HepG2 (cell line): ENCODE results near the gene GLB1L. TPM values are rescaled to one million over a fixed set of nuclear protein-coding genes. Genes with fewer than 3 reads are reported as not detected.

Experiments
- ATAC-seq: fragments of 200-7000 bp; cut with Tn5 transposase; 3 replicates; pipeline ENCODE4 v1.9.1; 2020; ENCODE audit warnings: mild to moderate bottlenecking, moderate library complexity
- BruUV-seq: library from RNA; stranded (reverse); fragments of 400-500 nt; replicated peaks from 2 replicates; lab custom pipeline; 2021; lab: Mats Ljungman, UMichigan
- CTCF ChIA-PET: fragments of 300-600 bp; formaldehyde crosslinking; extraction: SDS; loops from one replicate; lab custom pipeline; 2021; ENCODE audit warnings: low total read pairs, inconsistent platforms, low intra/inter-chr PET ratio; lab: Yijun Ruan, JAX
- POLR2A ChIA-PET: fragments of 350-600 bp; sonication (Branson Sonifier 250); formaldehyde crosslinking; loops from one replicate; lab custom pipeline; 2020; ENCODE audit warnings: antibody characterized with exemption, inconsistent platforms; lab: Yijun Ruan, JAX
- DNase-seq: peaks from one replicate; pipeline ENCODE4 v3.0.0-alpha.2; 2015; ENCODE audit warnings: low spot score
- FAIRE-seq: peaks from 3 replicates; lab custom pipeline; 2011; peaks lifted over from hg19 to GRCh38; lab: Jason Lieb, UNC
- H2AFZ ChIP-seq: one replicate; pipeline ENCODE4 v1.6.1; 2011; ENCODE audit warnings: low read length, inconsistent platforms
- H3K27ac ChIP-seq: fragments of 300-600 bp; 3 replicates; pipeline ENCODE4 v1.8.0; 2011; ENCODE audit warnings: mixed run types, mild to moderate bottlenecking, mixed read lengths, low read length, inconsistent platforms; ENCODE audit not compliant: insufficient read depth; ENCODE audit errors: extremely low read length
- H3K27me3 ChIP-seq, 2 experiments: fragments of 200-600 bp in 1 of 2; 2 replicates in 1 of 2; 3 replicates in 1 of 2; pipeline versions ENCODE4 v1.6.0 to v1.8.0; 2011; ENCODE audit warnings: low read length in 2 of 2, mild to moderate bottlenecking in 2 of 2, moderate library complexity in 2 of 2, inconsistent platforms in 1 of 2; ENCODE audit not compliant: insufficient read depth in 2 of 2, control insufficient read depth in 1 of 2
- H3K36me3 ChIP-seq, 2 experiments: fragments of 200-600 bp in 1 of 2; replicated peaks in 1 of 2; 2 replicates in 1 of 2; 3 replicates in 1 of 2; pipeline versions ENCODE4 v1.5.1 to v1.8.0; 2011; ENCODE audit warnings: low read length in 2 of 2, inconsistent platforms in 1 of 2; ENCODE audit not compliant: insufficient read depth in 2 of 2, control insufficient read depth in 1 of 2
- H3K4me1 ChIP-seq: 2 replicates; pipeline ENCODE4 v1.5.1; 2012; ENCODE audit warnings: low read length, inconsistent platforms; ENCODE audit not compliant: insufficient read depth
- H3K4me2 ChIP-seq: 2 replicates; pipeline ENCODE4 v1.6.0; 2011; ENCODE audit warnings: low read depth, low read length, inconsistent platforms
- H3K4me3 ChIP-seq, 3 experiments: fragments of 200-600 bp in 1 of 3; sonication (generic), shearing (Covaris generic) in 1 of 3; replicated peaks in 1 of 3; 2 replicates each; pipeline ENCODE4 v1.5.1; 2011 to 2016; ENCODE audit warnings: low read length in 3 of 3, inconsistent platforms in 2 of 3, low read depth in 2 of 3, mild to moderate bottlenecking in 2 of 3, control low read depth in 1 of 3, mixed read lengths in 1 of 3; ENCODE audit not compliant: insufficient read depth in 1 of 3
- H3K79me2 ChIP-seq: one replicate; pipeline ENCODE4 v1.6.1; 2011; ENCODE audit warnings: low read length, inconsistent platforms; ENCODE audit not compliant: insufficient read depth
- H3K9ac ChIP-seq: 2 replicates; pipeline ENCODE4 v1.6.0; 2011; ENCODE audit warnings: mild to moderate bottlenecking, low read depth, low read length, inconsistent platforms; ENCODE audit not compliant: insufficient read depth
- H3K9me3 ChIP-seq: 2 replicates; pipeline ENCODE4 v1.5.1; 2012; ENCODE audit warnings: mild to moderate bottlenecking, low read length
- H4K20me1 ChIP-seq: 2 replicates; pipeline ENCODE4 v1.6.0; 2011; ENCODE audit warnings: inconsistent platforms, mild to moderate bottlenecking, low read length, moderate library complexity; ENCODE audit not compliant: insufficient read depth
- ATF7 ChIP-seq, 2 experiments: fragments of 450-650 bp in 1 of 2; sonication (generic) in 1 of 2; formaldehyde crosslinking in 1 of 2; IDR thresholded peaks; 2 replicates each; pipeline versions ENCODE4 v1.4.0 to v1.6.1; 2016 to 2020; ENCODE audit warnings: antibody characterized with exemption in 1 of 2, mild to moderate bottlenecking in 1 of 2, missing genetic modification reagents in 1 of 2
- CREM ChIP-seq, 2 experiments: sonication (generic) in 1 of 2; formaldehyde crosslinking in 1 of 2; IDR thresholded peaks; 2 replicates each; pipeline versions ENCODE4 v1.4.0 to v1.6.1; 2016 to 2020; ENCODE audit warnings: antibody characterized with exemption in 1 of 2, mild to moderate bottlenecking in 1 of 2, missing genetic modification reagents in 1 of 2
- ELF1 ChIP-seq: sonication (generic); formaldehyde crosslinking; IDR thresholded peaks from 2 replicates; pipeline ENCODE4 v1.4.0; 2020; ENCODE audit warnings: missing genetic modification reagents
- FOXA1 ChIP-seq, 2 experiments: fragments of 450-650 bp in 1 of 2; sonication (generic) in 1 of 2; formaldehyde crosslinking in 1 of 2; IDR thresholded peaks; 2 replicates each; pipeline versions ENCODE4 v1.4.0 to v1.6.1; 2016 to 2020; ENCODE audit warnings: missing genetic modification reagents in 1 of 2
- GATA4 ChIP-seq: sonication (generic); IDR thresholded peaks from 2 replicates; pipeline ENCODE4 v1.6.1; 2016; ENCODE audit warnings: antibody characterized with exemption, low read depth, borderline replicate concordance
- GATAD1 ChIP-seq: IDR thresholded peaks from 2 replicates; pipeline ENCODE4 v1.6.1; 2016; ENCODE audit warnings: missing genetic modification reagents, missing compliant biosample characterization
- KDM2A ChIP-seq: sonication (generic); formaldehyde crosslinking; IDR thresholded peaks from 2 replicates; pipeline ENCODE4 v1.4.0; 2020; ENCODE audit warnings: low read depth, missing genetic modification reagents, borderline replicate concordance
- MAFF ChIP-seq: IDR thresholded peaks from 2 replicates; pipeline ENCODE4 v1.6.1; 2011; ENCODE audit warnings: low read depth, low read length, improper control_type of control experiment
- NCOA5 ChIP-seq: sonication (generic); formaldehyde crosslinking; IDR thresholded peaks from 2 replicates; pipeline ENCODE4 v1.4.0; 2020; ENCODE audit warnings: missing genetic modification reagents
- PHB2 ChIP-seq: fragments of 450-650 bp; IDR thresholded peaks from 2 replicates; pipeline ENCODE4 v1.6.1; 2018; ENCODE audit not compliant: partially characterized antibody
- POLR2AphosphoS2 ChIP-seq: IDR thresholded peaks from 2 replicates; pipeline ENCODE4 v1.6.1; 2011; ENCODE audit warnings: low read depth, low read length, improper control_type of control experiment
- PTBP1 ChIP-seq: fragments of 200-400 bp; formaldehyde crosslinking; IDR thresholded peaks from 2 replicates; pipeline ENCODE4 v1.6.1; 2018; ENCODE audit warnings: low read length, low read depth; ENCODE audit not compliant: poor library complexity, severe bottlenecking
- SALL2 ChIP-seq: sonication (generic); formaldehyde crosslinking; IDR thresholded peaks from 2 replicates; pipeline ENCODE4 v1.8.1; 2023; ENCODE audit warnings: mild to moderate bottlenecking, missing genetic modification reagents, inconsistent platforms
- ZMYM2 ChIP-seq: sonication (generic); formaldehyde crosslinking; IDR thresholded peaks from 2 replicates; pipeline ENCODE4 v1.8.0; 2022; ENCODE audit warnings: mild to moderate bottlenecking, missing genetic modification reagents
- ZNF343 ChIP-seq: sonication (generic); formaldehyde crosslinking; IDR thresholded peaks from 2 replicates; pipeline ENCODE4 v1.4.0; 2020; ENCODE audit warnings: mild to moderate bottlenecking, missing genetic modification reagents
- ZNF572 ChIP-seq: sonication (generic); formaldehyde crosslinking; IDR thresholded peaks from 2 replicates; pipeline ENCODE4 v1.5.1; 2020; ENCODE audit warnings: mild to moderate bottlenecking, missing genetic modification reagents
- WGBS: methylation state at CpG from one replicate; pipeline ENCODE4 v1.1.6; 2017; ENCODE audit warnings: low lambda C conversion rate; 5-methylcytosine and 5-hydroxymethylcytosine counted together
- in situ Hi-C: cut with HindIII; loops from 2 replicates; pipeline ENCODE4 v1.10.0; 2017; ENCODE audit warnings: low pct_unique_long_range_greater_than_20kb; ENCODE audit not compliant: extremely low pct_ligation_motif_present
- intact Hi-C: fragments of 100-400 bp; cut with micrococcal nuclease; formaldehyde crosslinking; loops from one replicate; pipeline ENCODE4 v1.10.0; 2022; ENCODE audit not compliant: unreplicated experiment
- polyA plus RNA-seq, 8 experiments: library from polyadenylated mRNA; depleted of rRNA in 3 of 8; stranded (reverse) in 7 of 8; unstranded in 1 of 8; fragments of >200 nt; fragmentation: Illumina TruSeq in 4 of 8; extraction: Trizol in 4 of 8; gene quantifications; 2 replicates each; pipeline versions ENCODE4 v1.2.1 to v1.2.3, GENCODE V29; 2011 to 2016; ENCODE audit warnings: low read depth in 4 of 8, missing spikeins in 1 of 8, mixed read lengths in 1 of 8; ENCODE audit not compliant: insufficient read depth in 1 of 8
- total RNA-seq, 5 experiments: library from RNA; depleted of rRNA; stranded (reverse); fragments of >200 nt; fragmentation: Illumina TruSeq; extraction: Trizol; gene quantifications; 2 replicates each; pipeline ENCODE4 v1.2.3, GENCODE V29; 2016; ENCODE audit warnings: low read depth in 1 of 5
- TF ChIP-seq, protein P1 (sequence below): IDR thresholded peaks from 2 replicates; pipeline ENCODE4 v1.6.1; 2016; ENCODE audit warnings: control low read depth
- TF ChIP-seq, protein P2 (sequence below): sonication (generic); formaldehyde crosslinking; IDR thresholded peaks from 2 replicates; pipeline ENCODE4 v1.5.0; 2020; ENCODE audit warnings: mild to moderate bottlenecking, missing genetic modification reagents, moderate library complexity
- TF ChIP-seq, protein P3 (sequence below): sonication (generic); formaldehyde crosslinking; IDR thresholded peaks from 2 replicates; pipeline ENCODE4 v1.9.0; 2022; ENCODE audit warnings: missing genetic modification reagents, mild to moderate bottlenecking, borderline replicate concordance

Gene GLB1L
- total and polyA plus RNA-seq, 2 of the 13 experiments (the other 11 are each of a cell fraction or from before 2014, with no cell fraction given) = 6.8 to 7.3 TPM

DNA sequence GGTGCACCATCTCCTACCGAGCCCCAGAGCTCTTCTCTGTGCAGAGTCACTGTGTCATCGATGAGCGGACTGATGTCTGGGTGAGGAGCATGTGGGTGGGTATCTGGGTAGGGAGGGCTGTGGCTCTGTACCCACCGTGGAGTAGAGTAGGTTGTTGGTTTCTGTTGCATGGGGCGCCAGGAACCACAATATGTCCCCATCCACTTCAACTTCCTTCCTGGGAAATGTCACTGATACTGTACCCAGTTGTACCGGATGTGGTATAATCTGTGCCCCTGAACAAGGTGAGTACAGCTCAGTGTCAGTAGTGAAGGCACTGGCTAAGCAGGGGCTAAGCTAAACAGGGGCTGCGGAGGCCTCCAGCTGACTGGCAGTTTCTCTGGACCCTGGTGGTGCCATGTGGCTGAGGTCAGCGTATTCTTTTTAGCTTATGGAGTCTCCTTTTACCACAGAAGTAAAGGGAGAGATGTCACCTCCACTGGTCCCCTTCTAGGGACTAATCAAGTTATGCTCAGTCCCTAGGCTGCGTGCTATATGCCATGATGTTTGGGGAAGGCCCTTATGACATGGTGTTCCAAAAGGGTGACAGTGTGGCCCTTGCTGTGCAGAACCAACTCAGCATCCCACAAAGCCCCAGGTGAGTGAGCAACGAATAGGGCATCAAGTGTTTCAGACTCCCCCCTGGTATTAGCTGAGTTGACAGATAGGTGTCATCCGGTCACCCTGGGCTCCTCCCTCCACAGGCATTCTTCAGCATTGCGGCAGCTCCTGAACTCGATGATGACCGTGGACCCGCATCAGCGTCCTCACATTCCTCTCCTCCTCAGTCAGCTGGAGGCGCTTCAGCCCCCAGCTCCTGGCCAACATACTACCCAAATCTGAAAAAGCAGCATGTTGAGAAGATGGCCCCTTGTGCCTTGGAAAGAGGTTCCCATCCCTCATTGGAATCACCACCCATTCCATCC lies 2.7 kb upstream of the GLB1L start:
- Histone ChIP-seq H3K27ac (peak overlapping the region; percentile 91), H3K27me3 (peaks cover 0 to 2% of the 10 kb centered on the region in 2 experiments; a peak in 1 of 5 replicates), H3K36me3 (peaks cover 1 to 13% of the 10 kb centered on the region in 2 experiments; a peak in 4 of 5 replicates), H3K9me3 (no peaks in the 10 kb centered on the region), H4K20me1 (no peaks in the 10 kb centered on the region), H3K4me2 (peak overlapping the region; percentile 94; the same call in 1 of the 2 replicates), H3K9ac (no peak overlapping the region), H3K4me1 (peaks cover 71% of the 10 kb centered on the region), H3K79me2 (peaks cover 14% of the 10 kb centered on the region), H2AFZ (no peak overlapping the region), H3K4me3 (no peak overlapping the region)
- 95% methylated on average over 17 of the region's 17 CpGs for WGBS
- POLR2A ChIA-PET = interaction anchor here (1.0 to 5.7 kb wide), 17 partner anchors 14 to 304 kb away, joined by 3 to 73 read pairs (median 18); partner anchors contain the start of genes ABCB6, ANKZF1, ATG9A and CNPPD1
- ATAC-seq (no peak), DNase-seq (no peak), FAIRE-seq (no peak)
- in situ Hi-C loops = no loop called here
- no TSS peak for BruUV-seq
- intact Hi-C loops = loop anchor here (2.0 kb wide), 1 partner anchor 47 kb away; no protein-coding TSS in a partner anchor
- CTCF ChIA-PET = interaction anchor here (1.6 kb wide), 1 partner anchor 47 kb away, joined by 5 read pairs; no protein-coding TSS in a partner anchor
- TF ChIP-seq, protein P1, sequence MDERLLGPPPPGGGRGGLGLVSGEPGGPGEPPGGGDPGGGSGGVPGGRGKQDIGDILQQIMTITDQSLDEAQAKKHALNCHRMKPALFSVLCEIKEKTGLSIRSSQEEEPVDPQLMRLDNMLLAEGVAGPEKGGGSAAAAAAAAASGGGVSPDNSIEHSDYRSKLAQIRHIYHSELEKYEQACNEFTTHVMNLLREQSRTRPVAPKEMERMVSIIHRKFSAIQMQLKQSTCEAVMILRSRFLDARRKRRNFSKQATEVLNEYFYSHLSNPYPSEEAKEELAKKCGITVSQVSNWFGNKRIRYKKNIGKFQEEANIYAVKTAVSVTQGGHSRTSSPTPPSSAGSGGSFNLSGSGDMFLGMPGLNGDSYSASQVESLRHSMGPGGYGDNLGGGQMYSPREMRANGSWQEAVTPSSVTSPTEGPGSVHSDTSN (CRISPR knock-in tag) = no peak
- TF ChIP-seq KDM2A = no peak
- no peak for TF ChIP-seq ZNF343 (CRISPR knock-in tag)
- TF ChIP-seq ATF7 (IDR thresholded peaks at IDR 0.05) = no peak
- TF ChIP-seq ATF7 (CRISPR knock-in tag; IDR thresholded peaks at IDR 0.05) = no peak
- no peak for TF ChIP-seq ZNF572 (CRISPR knock-in tag)
- no peak for TF ChIP-seq PHB2
- TF ChIP-seq FOXA1 (IDR thresholded peaks at IDR 0.05) = no peak
- TF ChIP-seq FOXA1 (CRISPR knock-in tag; IDR thresholded peaks at IDR 0.05) = no peak
- TF ChIP-seq, protein P2, sequence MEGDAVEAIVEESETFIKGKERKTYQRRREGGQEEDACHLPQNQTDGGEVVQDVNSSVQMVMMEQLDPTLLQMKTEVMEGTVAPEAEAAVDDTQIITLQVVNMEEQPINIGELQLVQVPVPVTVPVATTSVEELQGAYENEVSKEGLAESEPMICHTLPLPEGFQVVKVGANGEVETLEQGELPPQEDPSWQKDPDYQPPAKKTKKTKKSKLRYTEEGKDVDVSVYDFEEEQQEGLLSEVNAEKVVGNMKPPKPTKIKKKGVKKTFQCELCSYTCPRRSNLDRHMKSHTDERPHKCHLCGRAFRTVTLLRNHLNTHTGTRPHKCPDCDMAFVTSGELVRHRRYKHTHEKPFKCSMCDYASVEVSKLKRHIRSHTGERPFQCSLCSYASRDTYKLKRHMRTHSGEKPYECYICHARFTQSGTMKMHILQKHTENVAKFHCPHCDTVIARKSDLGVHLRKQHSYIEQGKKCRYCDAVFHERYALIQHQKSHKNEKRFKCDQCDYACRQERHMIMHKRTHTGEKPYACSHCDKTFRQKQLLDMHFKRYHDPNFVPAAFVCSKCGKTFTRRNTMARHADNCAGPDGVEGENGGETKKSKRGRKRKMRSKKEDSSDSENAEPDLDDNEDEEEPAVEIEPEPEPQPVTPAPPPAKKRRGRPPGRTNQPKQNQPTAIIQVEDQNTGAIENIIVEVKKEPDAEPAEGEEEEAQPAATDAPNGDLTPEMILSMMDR = 0 out of 2 replicates have a peak, but pooled peaks have one; percentile 9
- peak; percentile 67 for TF ChIP-seq MAFF
- no peak for TF ChIP-seq NCOA5
- TF ChIP-seq ZMYM2 (CRISPR knock-in tag) = no peak
- TF ChIP-seq SALL2 = no peak
- no peak for TF ChIP-seq PTBP1
- no peak for TF ChIP-seq GATAD1
- no peak for TF ChIP-seq ELF1 (CRISPR knock-in tag)
- TF ChIP-seq CREM (IDR thresholded peaks at IDR 0.05) = no peak
- no peak for TF ChIP-seq CREM (CRISPR knock-in tag; IDR thresholded peaks at IDR 0.05)
- TF ChIP-seq, protein P3, sequence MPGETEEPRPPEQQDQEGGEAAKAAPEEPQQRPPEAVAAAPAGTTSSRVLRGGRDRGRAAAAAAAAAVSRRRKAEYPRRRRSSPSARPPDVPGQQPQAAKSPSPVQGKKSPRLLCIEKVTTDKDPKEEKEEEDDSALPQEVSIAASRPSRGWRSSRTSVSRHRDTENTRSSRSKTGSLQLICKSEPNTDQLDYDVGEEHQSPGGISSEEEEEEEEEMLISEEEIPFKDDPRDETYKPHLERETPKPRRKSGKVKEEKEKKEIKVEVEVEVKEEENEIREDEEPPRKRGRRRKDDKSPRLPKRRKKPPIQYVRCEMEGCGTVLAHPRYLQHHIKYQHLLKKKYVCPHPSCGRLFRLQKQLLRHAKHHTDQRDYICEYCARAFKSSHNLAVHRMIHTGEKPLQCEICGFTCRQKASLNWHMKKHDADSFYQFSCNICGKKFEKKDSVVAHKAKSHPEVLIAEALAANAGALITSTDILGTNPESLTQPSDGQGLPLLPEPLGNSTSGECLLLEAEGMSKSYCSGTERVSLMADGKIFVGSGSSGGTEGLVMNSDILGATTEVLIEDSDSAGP (CRISPR knock-in tag) = no peak
- no peak for TF ChIP-seq GATA4
- TF ChIP-seq POLR2AphosphoS2 = no peak
